Measurements from ENCODE around the gene ORM1. TPM values are rescaled to one million over a fixed set of nuclear protein-coding genes. Genes with fewer than 3 reads are reported as not detected.

The ORM1 gene
- total RNA-seq, 4 donors from 2014 or later, result 6.6 TPM; not detected in 3

- TF ChIP-seq CTCF (IDR thresholded peaks at IDR 0.05; ENCODE audit: low read depth), result no peak
Observed at GRCh38 chr9:114294664-114295063, 28.2 kb upstream of the ORM1 start.

DNA sequence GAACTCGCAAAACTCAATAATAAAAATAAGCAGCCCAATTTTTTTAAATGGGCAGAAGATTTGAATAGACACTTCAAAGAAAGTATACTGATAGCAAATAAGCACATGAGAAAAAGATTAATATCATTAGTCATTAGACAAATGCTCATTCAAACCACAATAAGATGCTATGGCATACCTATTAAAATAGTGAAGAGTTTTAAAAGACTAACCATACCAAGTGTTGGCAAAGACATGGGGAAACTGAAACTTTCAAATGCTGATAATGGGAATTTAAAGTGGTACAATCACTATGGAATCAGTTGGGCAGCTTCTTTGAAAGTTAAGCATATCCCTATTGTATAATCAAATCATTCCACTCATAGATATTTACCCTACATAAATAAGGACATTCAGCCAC lies 26.6 kb upstream of the ORM1 start:
- no peak for TF ChIP-seq CTCF (IDR thresholded peaks at IDR 0.05; ENCODE audit: low read depth)

- no peak for TF ChIP-seq CTCF (IDR thresholded peaks at IDR 0.05; ENCODE audit: low read depth)
Observed at GRCh38 chr9:114299286-114300152, 23.4 kb upstream of the ORM1 start.

DNA sequence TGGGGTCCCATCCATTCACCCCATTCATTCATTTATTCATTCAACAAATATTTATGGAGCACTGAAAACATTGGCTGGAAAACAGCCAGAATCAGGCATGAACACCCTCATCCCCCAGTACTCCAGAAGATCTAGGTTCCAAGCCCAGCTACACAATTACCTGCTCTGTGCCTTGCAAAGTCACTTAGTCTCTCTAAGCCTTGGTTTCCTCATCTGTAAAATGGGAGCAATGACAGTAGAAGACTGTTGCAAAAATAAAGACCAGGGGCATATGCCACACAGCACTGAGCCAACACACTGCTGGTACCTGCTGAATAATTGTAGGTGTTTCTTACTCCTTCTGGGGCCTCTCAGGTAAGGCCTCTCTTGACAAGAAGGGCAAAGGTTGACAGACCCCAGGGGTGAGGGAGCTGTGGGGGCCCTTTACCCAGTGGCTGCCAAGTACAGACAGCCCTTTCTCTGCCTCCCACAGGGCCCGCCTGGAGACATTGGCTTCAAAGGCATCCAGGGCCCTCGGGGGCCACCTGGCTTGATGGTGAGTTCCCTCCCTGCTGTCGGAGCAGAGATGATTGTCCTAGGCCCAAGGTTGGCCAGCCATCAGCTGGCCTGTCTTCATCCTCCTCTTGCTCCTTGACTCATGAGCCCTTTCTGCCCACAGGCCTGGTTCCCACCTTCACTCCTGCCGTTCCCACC lies 22.6 kb upstream of the ORM1 start:
- no peak for TF ChIP-seq CTCF (IDR thresholded peaks at IDR 0.05; ENCODE audit: low read depth)

GRCh38 chr9:114300846-114301797 lies 21.8 kb upstream of the ORM1 start:
- no peak for TF ChIP-seq CTCF (IDR thresholded peaks at IDR 0.05; ENCODE audit: low read depth)

GRCh38 chr9:114301798-114302565 lies 20.9 kb upstream of the ORM1 start:
- TF ChIP-seq CTCF (IDR thresholded peaks at IDR 0.05; ENCODE audit: low read depth), result no peak
